Effector memory CD4-positive, alpha-beta T cell (primary cell): ENCODE data around the gene TMCO4.

Experiments used
- DNase-seq, 3 donors: peaks; one replicate each; pipeline ENCODE4 v3.0.0-alpha.2; 2020
- H3K27ac ChIP-seq: 2 replicates; pipeline ENCODE4 v1.7.0; 2013; ENCODE audit warnings: mild to moderate bottlenecking, low read length, moderate library complexity; ENCODE audit not compliant: insufficient read depth, poor library complexity, severe bottlenecking
- H3K27me3 ChIP-seq: replicated peaks from 2 replicates; pipeline ENCODE4 v1.7.0; 2013; ENCODE audit warnings: mild to moderate bottlenecking, low read length; ENCODE audit not compliant: insufficient read depth, control insufficient read depth, poor library complexity, severe bottlenecking
- H3K36me3 ChIP-seq: 2 replicates; pipeline ENCODE4 v1.7.0; 2013; ENCODE audit warnings: mild to moderate bottlenecking, low read length, moderate library complexity; ENCODE audit not compliant: control insufficient read depth, insufficient read depth
- H3K4me1 ChIP-seq: 2 replicates; pipeline ENCODE4 v1.7.0; 2013; ENCODE audit warnings: low read length, mild to moderate bottlenecking; ENCODE audit not compliant: control insufficient read depth, insufficient read depth, poor library complexity, severe bottlenecking
- H3K4me3 ChIP-seq: 2 replicates; pipeline ENCODE4 v1.7.0; 2013; ENCODE audit warnings: low read length, low read depth, mild to moderate bottlenecking; ENCODE audit not compliant: insufficient read depth, poor library complexity, severe bottlenecking
- H3K9me3 ChIP-seq: 2 replicates; pipeline ENCODE4 v1.7.0; 2013; ENCODE audit warnings: mild to moderate bottlenecking, low read length, moderate library complexity; ENCODE audit not compliant: control insufficient read depth

Gene TMCO4

DNA sequence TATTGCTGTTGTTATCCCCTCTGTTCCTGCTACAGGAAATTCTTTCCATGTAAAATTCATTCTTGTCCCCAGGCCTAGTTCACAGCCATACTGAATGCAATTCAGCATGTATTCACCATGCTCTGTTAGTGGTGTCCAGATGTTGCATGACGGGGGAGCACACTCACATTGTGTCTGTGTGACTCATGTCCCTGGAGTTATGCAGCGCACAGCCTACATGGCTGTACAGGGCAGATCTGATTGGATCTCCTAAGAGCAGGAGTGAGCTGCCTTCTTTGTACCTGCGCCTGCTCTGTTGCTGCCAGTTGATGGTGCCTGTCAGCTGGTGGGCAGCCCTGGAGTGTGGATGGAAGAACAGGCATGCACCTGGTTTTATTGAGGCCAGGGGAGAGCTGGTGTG, 117.5 kb downstream of the TMCO4 start:
- H3K36me3 ChIP-seq: no peaks in the 10 kb centered on the region
- H3K27ac ChIP-seq: no peak overlapping the region
- DNase-seq: no peak
- no peaks in the 10 kb centered on the region for H3K27me3 ChIP-seq
- no peaks in the 10 kb centered on the region for H3K9me3 ChIP-seq
- no peak overlapping the region for H3K4me3 ChIP-seq
- no peaks in the 10 kb centered on the region for H3K4me1 ChIP-seq

DNA sequence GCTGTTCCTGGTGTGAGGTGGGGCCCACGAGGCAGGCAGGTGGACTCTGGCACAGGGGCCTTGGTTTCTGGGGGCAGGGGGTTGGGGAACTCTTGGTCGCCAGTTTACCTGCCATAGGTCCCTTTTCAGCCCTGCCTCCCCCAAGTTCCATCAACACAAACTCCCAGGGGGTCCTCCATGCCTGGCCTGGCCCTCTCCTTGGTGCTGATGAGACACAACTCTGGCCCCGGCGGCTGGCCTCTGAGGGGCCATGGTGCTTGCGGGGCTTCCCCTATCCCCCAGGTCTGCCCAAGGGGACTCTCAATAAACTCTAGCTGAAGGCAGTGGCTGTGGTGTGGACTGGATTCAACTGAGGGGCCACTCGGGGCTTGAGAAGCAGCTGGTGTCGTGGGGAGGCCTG, 119.1 kb downstream of the TMCO4 start:
- Histone ChIP-seq H3K27ac (no peak overlapping the region), H3K27me3 (no peaks in the 10 kb centered on the region), H3K9me3 (no peaks in the 10 kb centered on the region), H3K36me3 (no peaks in the 10 kb centered on the region), H3K4me1 (no peaks in the 10 kb centered on the region), H3K4me3 (no peak overlapping the region)
- DNase-seq: no peak

DNA sequence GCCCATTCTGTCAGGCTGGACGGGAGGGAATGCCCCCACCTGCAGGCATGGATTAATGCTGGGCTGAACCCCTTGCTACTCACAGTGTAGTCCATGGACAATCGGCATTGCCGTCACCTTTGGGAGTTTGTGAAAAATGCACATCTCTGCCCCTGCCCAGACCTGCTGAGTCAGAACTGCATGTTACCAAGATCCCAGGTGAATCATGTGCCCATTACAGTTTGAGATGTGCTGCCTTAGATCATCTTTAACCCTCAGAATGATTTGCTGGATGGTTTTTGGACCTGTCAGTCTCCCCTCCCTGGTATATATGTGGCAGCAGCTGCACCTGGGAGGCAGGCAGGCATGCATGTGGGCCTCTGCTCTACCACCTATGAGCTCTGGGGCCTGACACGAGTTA, 120.0 kb downstream of the TMCO4 start:
- Histone ChIP-seq H3K4me1 (no peaks in the 10 kb centered on the region), H3K27me3 (no peaks in the 10 kb centered on the region), H3K9me3 (no peaks in the 10 kb centered on the region), H3K27ac (no peak overlapping the region), H3K36me3 (no peaks in the 10 kb centered on the region), H3K4me3 (no peak overlapping the region)
- no peak for DNase-seq

DNA sequence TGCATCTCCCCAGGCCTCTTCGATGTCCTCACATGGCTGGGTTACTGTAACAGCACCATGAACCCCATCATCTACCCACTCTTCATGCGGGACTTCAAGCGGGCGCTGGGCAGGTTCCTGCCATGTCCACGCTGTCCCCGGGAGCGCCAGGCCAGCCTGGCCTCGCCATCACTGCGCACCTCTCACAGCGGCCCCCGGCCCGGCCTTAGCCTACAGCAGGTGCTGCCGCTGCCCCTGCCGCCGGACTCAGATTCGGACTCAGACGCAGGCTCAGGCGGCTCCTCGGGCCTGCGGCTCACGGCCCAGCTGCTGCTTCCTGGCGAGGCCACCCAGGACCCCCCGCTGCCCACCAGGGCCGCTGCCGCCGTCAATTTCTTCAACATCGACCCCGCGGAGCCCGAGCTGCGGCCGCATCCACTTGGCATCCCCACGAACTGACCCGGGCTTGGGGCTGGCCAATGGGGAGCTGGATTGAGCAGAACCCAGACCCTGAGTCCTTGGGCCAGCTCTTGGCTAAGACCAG, 120.7 kb downstream of the TMCO4 start:
- DNase-seq: no peak
- Histone ChIP-seq H3K4me1 (no peaks in the 10 kb centered on the region), H3K4me3 (no peak overlapping the region), H3K9me3 (no peaks in the 10 kb centered on the region), H3K36me3 (no peaks in the 10 kb centered on the region), H3K27me3 (no peaks in the 10 kb centered on the region), H3K27ac (no peak overlapping the region)

DNA sequence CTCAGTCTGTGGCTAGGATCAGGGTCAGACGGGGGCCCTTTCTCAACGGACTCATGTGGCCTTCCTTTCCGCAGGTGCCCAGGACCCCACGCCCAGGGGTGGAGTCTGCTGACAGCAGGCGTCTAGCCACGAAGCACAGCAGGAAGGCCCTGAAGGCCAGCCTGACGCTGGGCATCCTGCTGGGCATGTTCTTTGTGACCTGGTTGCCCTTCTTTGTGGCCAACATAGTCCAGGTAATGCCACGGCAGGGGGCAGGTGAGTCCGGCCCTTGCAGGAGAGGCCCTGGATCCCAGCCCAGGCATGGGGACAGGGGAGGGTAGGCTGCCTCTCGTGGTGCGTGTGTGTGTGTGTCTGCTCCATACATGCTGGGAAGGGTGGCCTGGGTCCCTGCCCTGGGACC, 121.2 kb downstream of the TMCO4 start:
- no peak for DNase-seq
- Histone ChIP-seq H3K4me3 (no peak overlapping the region), H3K9me3 (no peaks in the 10 kb centered on the region), H3K27me3 (no peaks in the 10 kb centered on the region), H3K27ac (no peak overlapping the region), H3K36me3 (no peaks in the 10 kb centered on the region), H3K4me1 (no peaks in the 10 kb centered on the region)

DNA sequence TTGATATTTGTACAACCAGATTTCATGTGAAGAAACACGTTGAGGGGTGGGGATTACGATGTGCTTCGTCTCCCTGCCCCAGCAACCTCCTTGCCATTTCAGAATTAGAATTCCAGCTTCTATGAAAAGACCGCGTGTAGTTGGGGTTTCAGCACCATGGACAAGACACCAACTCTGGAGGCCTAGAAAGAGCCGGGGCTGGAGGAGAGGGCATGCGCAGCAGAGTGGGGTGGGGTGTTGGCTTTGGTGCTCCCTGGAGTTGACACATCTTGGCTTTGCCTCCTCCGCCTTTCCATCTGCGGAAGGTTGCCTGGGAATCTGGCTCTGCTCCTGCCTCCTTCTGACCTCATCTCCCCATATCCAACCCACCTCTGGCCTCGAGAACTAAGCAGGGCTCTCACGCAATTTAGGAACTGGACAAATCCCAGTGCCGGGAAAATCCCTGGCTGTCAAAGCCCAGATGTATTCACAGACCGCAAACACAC, 123.2 kb downstream of the TMCO4 start:
- no peaks in the 10 kb centered on the region for H3K27me3 ChIP-seq
- H3K4me3 ChIP-seq: no peak overlapping the region
- H3K4me1 ChIP-seq: no peaks in the 10 kb centered on the region
- H3K36me3 ChIP-seq: no peaks in the 10 kb centered on the region
- no peaks in the 10 kb centered on the region for H3K9me3 ChIP-seq
- DNase-seq: no peak
- H3K27ac ChIP-seq: no peak overlapping the region

DNA sequence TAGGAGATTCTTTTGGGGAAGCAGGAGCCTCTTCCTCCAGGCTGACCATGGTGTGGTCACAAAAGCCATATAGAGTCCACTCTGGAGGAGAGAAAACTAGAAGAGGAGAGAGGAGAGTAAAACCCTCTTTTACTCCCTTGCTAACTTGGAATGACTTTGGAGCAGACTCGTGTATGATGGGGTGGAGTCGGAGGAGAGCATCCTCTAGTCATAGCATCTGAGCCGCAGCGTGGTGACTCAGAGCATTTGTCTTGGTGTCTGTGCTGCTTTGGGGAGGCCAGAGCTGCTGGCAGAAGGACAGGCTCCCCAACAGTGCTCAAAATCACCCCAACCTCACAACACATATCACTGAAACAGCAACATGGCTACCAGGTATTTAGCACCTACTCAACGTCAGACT, 123.9 kb downstream of the TMCO4 start:
- DNase-seq: no peak
- Histone ChIP-seq H3K36me3 (no peaks in the 10 kb centered on the region), H3K4me1 (no peaks in the 10 kb centered on the region), H3K9me3 (no peaks in the 10 kb centered on the region), H3K27me3 (no peaks in the 10 kb centered on the region), H3K27ac (no peak overlapping the region), H3K4me3 (no peak overlapping the region)

DNA sequence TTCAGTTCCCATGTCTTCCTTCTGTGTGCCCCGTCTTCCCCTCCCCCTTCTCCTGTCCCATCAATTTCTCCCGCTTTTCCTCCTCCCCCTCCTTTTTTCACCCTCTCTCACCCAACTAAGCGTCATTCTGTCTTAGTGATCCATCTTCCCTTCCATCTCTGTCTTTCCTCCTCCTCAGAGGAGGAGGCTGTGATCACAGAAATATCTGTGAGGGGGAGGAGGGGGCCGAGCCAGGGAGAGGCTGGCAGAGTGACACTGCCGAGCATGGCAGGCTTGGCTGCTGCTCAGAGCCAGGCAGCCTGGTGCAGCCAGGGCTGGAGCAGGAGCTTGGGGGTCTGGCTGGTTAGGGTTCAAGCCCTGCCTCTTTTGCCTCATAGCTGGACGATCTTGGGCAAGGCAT, 127.5 kb downstream of the TMCO4 start:
- Histone ChIP-seq H3K27me3 (no peaks in the 10 kb centered on the region), H3K4me1 (no peaks in the 10 kb centered on the region), H3K4me3 (no peak overlapping the region), H3K27ac (no peak overlapping the region), H3K9me3 (no peaks in the 10 kb centered on the region), H3K36me3 (no peaks in the 10 kb centered on the region)
- DNase-seq: no peak

DNA sequence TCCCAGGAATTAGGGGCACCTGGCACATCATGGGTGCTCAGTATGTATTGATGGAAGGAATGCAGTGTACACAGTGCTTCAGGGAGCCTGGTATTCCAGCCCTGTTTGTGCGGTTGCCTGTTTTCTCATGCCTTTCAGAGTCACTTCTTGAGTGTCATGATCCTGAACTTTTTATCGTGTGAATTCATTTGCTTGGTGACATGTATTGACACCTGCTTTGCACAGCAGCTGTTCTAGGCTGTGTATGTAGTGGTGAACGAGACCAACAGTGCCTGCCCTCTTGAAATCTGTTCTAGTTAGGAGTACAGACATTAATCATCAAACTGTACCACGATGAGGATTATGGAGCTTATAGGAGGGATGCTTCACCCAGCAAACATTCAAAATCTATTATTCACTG, 128.9 kb downstream of the TMCO4 start:
- no peaks in the 10 kb centered on the region for H3K36me3 ChIP-seq
- H3K9me3 ChIP-seq: no peaks in the 10 kb centered on the region
- no peak for DNase-seq
- H3K27me3 ChIP-seq: no peaks in the 10 kb centered on the region
- H3K4me1 ChIP-seq: no peaks in the 10 kb centered on the region
- no peak overlapping the region for H3K27ac ChIP-seq
- H3K4me3 ChIP-seq: no peak overlapping the region

DNA sequence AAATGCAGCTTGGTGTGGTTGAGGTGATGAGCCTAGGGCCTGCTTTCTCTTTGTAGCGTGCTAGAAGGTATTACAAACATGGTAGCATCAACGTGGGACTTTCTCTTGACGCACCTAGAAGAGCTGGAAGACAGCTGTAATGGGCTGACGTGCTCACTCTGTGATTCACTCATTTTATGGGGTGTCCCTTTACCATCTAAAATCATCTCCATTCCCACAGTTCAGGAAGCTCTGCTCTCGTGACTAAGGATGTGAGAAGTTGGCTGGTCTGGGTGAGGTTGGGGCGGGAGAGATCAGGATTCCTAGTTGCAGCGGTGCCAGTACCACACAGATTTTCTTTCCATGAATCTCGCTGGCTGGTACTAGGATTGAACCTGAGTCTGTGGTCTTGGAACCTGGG, 130.8 kb downstream of the TMCO4 start:
- Histone ChIP-seq H3K27ac (no peak overlapping the region), H3K27me3 (no peaks in the 10 kb centered on the region), H3K4me3 (no peak overlapping the region), H3K9me3 (no peaks in the 10 kb centered on the region), H3K4me1 (peaks cover 14% of the 10 kb centered on the region), H3K36me3 (no peaks in the 10 kb centered on the region)
- DNase-seq: no peak
